NCI-H128 (cell line): ENCODE results near the gene NUP107.

Source experiments
- DNase-seq: peaks from one replicate; lab custom pipeline; 2025; ENCODE audit not compliant: unreplicated experiment; lab: John Stamatoyannopoulos, UW

NUP107 gene

GRCh38 chr12:68739891-68740290 is 53.1 kb downstream of the NUP107 start:
- no peak for DNase-seq

- DNase-seq = no peak
These were observed 56.6 kb downstream of the NUP107 start for GRCh38 chr12:68743356-68743755.

GRCh38 chr12:68745376-68745903 is 58.7 kb downstream of the NUP107 start:
- DNase-seq = no peak

DNA sequence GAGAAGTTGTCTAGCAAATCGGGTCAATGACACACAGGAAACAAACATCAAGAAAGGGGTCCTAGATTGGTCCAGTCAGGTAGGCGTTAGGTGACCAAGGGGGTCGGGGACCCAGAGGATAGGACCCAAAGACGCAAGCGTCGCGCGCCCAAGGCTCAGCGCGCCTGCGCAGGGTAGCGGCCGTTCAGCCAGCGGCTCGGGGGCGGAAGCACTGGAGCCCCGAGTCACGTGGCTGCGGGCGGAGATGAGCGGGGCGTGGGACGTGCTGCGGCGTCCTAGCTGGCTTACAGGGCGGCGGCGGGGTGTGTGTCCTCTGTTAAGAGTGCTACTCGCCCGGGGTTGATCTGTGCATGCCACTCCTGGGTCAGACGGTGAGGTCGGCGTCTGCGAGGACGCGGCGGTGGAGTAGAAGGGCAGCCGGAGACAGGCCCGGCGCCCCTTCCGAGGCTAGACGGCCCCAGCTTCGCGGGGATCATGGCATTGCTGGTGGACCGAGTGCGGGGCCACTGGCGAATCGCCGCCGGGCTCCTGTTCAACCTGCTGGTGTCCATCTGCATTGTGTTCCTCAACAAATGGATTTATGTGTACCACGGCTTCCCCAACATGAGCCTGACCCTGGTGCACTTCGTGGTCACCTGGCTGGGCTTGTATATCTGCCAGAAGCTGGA is 59.3 kb downstream of the NUP107 start, which contains the start of gene SLC35E3:
Gene SLC35E3 (plus strand): TSS at position 273 of the 668 bp plus-strand sequence. CDS start 202 bp downstream, at position 475.
- DNase-seq = peak; percentile 93

DNA sequence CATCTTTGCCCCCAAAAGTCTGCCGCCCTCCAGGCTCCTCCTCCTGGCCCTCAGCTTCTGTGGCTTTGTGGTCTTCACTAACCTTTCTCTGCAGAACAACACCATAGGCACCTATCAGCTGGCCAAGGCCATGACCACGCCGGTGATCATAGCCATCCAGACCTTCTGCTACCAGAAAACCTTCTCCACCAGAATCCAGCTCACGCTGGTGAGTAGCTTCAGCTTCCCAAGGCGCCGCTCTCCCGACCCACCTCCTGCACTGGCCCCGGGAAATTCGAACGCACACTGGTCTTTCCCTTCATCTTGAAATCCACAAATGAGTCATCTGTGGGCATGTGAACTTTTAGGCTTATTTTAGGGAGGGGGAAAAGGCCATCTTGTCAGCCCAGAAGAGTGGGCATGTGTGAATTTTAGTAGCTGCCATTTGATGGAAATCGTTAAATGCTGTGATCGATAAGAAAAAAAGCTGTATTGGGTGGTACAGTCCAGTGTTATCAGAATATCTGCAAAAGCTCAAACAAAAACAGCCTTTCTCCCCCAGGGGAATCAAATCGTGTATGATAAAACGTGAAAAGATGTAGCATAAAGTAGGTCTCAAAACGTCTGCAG is 59.9 kb downstream of the NUP107 start:
- peak; percentile 14 for DNase-seq

DNA sequence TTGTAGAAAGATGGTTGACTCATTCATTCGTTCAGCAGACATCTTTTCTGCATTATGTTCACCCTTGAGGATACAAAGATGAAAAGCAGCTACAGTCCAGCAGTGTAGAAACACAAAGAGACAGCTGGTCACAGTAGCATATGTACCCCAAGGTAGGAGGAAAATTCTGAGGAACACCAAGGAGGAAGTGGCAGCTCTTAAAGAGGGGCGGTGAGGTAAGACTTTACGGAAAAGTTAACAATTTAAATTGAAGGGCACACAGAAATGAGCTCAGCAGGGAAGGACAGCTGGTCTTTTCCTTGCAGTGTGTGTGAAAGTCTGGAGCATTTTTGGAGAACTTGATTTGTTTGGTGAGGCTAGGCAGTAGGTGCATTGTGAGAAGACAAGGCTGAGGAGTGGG is 62.7 kb downstream of the NUP107 start:
- DNase-seq = no peak

- DNase-seq = no peak
These were observed 63.1 kb downstream of the NUP107 start for GRCh38 chr12:68749861-68750260.

DNA sequence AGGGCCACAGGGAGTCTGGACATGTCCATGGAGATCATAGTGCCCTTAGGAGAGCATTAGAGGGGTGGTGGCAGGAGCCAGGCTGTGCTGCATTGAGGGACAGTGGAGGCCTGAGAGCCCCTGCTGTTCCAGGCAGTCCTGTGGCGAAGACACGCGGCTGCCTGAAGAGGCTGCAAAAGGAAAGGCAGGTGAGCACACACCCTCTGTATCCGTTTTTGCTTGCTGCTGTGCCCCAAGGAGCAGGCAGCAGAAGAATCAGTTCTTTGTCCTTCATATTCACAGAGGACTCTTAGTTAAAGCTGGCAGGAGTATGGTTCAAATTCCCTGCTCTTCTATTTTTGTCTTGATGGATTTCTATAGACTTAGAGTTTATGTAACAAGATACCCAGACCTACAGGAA is 63.7 kb downstream of the NUP107 start:
- DNase-seq = no peak

GRCh38 chr12:68755536-68756243 is 68.9 kb downstream of the NUP107 start:
- DNase-seq = no peak

DNA sequence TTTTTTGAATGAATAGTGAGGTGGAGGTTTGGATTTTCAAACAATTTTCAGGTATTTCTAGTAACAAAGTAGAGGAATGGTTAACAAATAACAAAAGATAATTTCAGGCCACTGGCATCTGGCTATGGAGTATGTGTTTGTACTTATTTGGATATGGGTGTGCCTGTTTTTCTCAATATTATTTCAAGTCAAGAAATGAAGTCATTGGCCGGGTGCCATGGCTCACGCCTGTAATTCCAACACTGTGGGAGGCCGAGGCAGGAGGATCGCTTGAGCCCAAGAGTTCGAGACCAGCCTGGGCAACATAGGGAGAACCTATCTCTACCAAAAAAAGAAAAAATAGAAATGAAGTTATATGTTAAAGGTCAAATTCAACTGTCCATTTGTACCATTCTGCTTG is 73.1 kb downstream of the NUP107 start:
- no peak for DNase-seq

DNA sequence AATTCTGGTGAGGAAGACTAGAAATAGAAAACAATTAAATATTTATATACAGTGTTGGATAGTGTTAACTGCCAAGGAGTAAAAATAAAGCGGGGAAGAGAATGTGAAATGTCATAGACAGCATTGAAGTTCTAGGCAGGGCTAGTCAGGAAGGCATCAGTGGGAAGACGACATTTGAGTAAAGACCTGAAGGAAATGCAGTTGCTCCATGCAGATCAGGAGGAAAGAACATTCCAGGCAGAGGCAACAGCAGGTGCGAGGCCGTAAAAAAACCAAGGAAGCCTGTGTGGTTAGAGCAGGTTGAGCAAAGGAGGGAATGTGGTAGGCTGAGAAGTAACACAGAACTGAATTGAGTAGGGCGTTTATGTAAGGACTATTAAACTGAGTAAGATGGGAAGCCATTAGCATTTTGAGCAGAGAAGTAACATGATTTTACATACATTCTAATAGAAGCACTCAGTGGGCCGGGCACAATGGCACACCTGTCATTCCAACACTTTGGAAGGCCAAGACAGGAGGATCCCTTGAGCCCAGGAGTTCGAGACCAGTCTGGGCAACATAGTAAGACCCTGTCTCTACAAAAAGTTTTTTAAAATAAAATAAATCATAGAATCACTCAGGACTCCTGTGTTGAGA is 74.1 kb downstream of the NUP107 start:
- DNase-seq = no peak

GRCh38 chr12:68761442-68761812 is 74.6 kb downstream of the NUP107 start:
- no peak for DNase-seq

DNA sequence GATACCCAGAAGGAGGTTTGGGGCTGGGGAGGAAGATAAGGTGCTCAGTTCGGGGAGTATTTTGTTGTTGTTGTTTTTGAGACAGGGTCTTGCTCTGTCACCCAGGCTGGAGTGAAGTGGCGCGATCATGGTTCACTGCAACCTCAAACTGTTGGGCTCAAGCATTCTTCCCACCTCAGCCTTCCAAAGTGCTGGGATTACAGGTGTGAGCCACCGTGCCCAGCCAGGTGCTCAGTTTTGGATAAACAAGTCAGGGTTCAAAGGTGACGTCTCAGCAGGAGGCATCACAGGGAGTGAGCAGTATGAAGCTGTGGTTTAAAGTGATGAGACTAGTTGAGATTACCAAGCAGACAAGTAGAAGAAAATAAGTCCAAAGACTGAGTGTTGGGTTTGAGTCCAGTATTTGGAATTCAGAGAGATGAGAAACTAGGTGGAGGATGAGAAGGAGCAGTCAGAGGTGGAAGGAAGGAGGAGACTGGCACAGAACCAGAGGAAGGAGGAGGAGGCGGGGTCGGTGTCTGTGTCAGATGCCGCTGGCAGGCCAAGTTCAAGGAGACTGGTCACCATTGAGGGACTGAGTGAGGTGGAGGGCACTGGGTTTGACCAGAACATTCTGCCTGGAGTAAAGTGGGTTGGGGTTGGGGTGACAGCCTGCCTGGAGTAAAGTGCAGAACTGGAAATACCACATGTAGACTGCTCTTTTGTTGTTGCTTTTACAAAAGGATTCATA is 75.3 kb downstream of the NUP107 start:
- DNase-seq = no peak

GRCh38 chr12:68762691-68763090 is 75.9 kb downstream of the NUP107 start:
- no peak for DNase-seq

DNA sequence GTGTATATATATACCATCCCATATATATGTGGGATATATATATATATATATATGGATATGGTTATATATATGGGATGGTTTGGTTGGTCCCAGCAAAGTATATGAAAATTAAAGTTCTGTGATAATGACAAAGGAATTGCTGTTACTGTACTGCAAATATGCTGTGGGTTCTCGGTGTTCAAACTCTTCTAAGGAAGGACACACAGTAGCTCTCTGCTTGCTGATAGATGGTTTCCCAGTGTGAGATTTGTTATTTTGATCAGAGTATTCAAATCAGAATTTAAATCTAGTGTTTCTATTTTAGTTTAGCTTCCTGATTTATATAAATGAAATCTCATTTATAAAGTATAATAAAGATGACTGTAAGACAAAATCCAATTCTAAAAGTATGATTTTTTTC is 78.9 kb downstream of the NUP107 start:
- DNase-seq = no peak

DNA sequence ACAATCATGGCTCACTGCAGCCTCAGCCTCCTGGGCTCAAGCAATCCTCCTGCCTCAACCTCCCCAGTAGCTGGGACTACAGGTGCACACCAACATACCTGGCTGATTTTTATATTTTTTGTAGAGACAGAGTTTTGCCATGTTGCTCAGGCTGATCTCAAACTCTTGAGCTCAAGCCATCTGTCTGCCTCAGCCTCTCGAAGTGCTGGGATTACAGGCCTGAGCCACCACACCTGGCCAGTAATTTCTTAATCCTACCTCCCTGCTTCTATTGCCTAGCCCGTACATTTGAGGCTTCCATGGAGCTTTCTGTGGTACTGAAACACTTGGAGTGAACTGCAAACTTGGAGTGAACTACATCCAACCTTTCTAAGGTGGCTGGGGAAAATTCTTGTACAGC is 79.9 kb downstream of the NUP107 start:
- DNase-seq = no peak

DNA sequence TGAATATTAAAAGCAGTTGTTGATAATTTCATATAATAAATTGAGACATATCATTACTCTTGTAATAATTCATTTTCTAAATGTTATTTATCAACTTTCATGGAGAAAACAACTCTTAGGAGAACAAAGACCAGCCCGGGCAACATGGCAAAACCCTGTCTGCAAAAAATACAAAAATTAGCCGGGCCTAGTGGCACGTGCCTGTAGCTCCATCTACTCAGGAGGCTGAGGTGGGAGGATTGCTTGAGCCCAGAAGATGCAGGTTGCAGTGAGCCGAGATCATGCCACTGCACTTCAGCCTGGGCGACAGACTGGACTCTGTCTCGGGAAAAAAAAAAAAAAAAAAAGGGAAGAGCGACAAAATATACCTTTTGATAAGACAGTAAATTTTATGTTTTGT is 80.4 kb downstream of the NUP107 start:
- DNase-seq = no peak

GRCh38 chr12:68768431-68768939 is 81.7 kb downstream of the NUP107 start:
- DNase-seq = no peak

DNA sequence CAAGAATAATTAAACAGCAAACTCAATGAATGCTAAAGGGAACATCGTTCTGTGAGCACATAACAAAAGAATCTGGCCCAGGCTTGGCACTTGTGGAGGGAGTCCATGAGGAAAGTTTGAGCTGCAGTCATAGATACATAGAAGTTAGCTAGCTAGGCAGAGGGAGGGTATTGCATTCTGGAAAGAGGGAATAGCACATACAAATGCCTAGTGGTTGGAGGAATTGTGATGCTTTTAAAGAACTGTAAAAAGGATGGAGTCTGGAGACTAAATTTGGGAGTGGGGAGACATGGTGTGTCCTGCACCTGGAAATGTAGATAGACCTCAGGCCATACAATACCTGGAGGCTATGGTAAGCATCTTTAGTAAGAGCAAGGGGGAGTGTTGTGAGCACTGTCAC is 83.2 kb downstream of the NUP107 start:
- no peak for DNase-seq

- DNase-seq = no peak
These were observed 84.6 kb downstream of the NUP107 start for GRCh38 chr12:68771223-68771925.
